Bone marrow (tissue), 2 donors: ENCODE measurements around the gene MVB12B.

ENCODE experiments used
- DNase-seq, 2 donors: peaks; one replicate each; lab custom pipeline; 2025; lab: John Stamatoyannopoulos, UW

MVB12B gene

DNA sequence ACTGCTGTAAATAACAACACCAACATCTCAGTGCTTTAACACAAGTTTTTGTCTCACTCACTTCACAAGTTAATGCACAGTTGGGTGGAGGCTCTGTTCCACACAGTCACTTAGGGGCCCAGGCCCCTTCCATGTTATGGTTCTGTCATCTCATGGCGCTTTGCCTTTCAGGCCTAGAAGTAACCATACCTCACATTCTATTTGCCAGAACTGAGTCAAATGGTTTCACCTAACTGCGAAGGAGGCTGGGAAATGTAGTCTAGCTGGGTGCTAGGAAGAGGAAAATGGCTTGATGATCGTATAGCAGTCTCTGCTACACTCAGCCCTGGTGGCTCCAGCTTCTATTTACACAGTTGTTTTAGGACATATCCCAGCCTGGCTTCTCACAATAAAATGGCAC lies 23.1 kb upstream of the MVB12B start:
- no peak for DNase-seq

DNA sequence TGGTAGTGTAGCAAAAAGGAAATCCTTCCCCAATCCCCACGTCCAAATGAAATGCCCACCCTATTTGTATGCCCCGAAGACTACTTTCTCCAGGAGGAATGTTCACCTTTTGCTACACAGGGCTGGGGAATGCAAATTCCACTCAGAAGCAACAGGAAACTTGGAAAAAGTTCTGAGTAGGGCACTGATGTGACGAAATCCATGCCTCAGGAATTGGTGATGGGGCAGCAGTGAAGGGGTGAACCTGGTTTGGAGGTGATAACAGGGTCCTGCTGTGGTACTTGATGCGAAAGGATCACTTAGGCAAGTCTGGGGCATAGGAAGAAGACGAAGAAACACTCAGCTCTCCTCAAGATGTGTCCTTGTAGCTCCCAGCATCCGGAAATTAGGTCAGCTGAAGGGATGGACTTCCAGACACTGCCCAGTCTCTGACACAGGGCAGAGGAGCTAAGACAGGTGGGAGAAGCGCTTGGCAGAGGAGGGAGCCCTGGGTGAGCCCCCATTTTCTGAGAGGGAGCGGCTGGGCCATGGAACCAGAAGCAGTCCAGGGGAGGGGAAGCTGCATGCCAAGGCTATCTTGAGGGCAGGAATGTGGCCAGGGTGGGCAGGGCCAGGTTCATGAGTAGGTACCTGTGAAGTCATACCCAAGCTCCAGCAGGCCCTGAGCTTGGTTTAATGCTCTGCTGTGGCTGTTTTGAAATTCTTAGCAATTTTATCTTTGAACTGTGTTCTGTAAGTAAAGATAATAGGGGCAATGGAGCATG lies 22.2 kb upstream of the MVB12B start:
- no peak for DNase-seq

DNA sequence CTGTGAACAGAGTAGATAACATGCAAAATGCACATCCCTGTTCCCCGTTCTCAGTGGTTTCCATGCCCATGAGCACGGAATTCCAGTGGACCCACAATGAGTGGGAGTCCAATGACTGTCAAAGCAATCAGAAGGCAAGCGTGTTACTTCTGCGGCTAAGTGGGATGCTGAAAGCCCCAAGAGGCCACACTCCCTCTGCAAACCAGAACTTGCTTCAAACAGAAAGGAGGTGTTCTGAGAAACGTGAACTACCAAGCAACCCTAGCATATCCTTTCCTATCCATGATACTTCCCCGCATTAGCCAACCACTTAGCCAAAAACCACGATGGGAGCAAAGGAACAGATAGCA lies 21.7 kb upstream of the MVB12B start:
- no peak for DNase-seq

DNA sequence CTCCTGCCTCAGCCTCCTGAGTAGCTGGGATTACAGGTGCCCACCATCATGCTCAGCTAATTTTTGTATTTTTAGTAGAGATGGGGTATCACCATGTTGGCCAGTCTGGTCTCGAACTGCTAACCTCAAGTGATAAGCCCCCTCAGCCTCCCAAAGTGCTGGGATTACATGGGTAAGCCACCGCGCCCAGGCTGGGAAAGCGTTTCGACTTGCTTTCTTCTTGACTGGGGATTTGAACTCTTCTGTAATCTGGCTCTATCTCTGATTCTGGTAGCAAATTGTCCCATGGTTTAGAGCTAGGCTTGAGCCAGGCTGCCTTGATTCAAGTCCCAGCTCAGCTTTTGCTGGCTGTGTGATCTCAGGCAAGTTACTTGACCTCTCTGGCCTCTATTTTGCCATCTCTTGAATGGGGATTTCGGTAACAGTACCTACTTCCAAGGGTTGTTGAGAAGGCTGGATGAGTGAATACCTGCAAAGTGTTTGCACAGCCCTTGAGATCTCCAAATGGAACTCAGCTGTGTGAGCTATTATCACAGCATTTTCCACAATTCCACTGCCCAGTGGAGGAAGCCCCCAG lies 20.5 kb upstream of the MVB12B start:
- no peak for DNase-seq

DNA sequence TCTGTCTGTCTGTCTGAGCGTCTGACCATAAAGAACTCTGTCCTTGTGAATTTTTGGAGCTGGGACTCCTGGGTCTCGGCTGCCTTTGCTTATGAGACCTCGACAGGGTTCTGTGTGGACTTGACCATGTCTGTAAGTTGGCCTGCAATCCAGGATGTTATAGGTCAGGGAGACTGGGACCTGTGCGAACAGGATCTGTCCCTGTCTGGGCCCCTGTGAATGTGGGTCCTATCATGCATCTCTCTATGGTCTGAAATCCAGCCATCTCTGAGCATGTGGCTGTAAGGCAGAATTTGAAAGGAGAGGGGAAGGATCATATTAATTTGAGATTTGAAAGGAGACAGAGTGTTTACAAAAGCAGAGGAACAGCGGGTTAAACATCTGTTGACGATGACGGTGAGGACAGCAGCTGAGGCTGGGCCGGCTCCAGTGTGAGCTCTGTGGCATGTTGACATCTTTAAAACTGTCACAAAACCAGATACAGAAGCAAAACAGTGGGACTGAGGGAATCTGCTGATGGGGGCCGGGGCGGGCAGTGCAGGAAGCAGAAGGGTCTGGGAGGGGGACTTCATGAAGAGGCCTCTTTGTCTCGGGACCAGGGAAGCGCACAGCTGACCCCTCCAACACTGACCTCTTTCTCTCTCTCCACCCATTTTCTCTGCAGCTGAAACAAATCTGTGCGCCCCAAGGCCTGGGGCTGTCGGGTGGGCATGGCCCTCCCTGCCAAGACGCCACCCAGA lies 19.1 kb upstream of the MVB12B start:
- DNase-seq: no peak

DNA sequence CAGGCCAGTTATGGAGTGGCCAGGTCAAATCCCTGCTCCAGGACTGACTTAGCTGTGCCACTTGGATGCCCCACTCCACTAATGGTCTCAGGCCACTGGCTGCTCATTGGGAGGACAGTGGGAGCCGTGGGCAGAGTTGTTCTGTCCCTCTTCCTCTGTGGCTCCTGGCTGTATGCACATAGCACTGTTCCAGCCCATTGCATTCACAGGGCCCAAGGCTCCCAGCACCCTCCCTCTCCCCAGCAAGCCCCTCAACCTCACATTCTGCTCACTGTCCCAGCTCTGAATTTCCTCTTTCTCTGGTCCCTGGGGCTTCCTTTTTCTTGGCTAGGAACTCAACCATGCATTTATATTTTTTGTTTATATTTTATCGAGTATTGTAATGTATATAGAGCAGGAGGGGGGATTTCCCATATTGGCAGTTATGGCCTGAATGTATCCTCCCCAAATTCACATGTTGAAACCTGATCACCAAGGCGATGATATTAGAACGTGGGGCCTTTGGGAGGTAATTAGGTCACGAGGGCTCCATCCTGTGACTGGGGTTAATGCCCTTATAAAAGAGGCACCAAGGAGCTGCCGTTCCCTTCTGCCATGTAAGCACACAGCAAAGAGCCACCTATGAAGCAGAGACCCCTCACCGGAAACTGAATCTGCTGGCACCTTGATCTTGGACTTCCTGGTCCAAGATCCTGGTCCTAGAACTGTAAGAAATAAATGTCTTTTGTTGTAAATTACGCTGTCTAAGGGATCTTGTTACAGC lies 17.0 kb upstream of the MVB12B start:
- DNase-seq: no peak

DNA sequence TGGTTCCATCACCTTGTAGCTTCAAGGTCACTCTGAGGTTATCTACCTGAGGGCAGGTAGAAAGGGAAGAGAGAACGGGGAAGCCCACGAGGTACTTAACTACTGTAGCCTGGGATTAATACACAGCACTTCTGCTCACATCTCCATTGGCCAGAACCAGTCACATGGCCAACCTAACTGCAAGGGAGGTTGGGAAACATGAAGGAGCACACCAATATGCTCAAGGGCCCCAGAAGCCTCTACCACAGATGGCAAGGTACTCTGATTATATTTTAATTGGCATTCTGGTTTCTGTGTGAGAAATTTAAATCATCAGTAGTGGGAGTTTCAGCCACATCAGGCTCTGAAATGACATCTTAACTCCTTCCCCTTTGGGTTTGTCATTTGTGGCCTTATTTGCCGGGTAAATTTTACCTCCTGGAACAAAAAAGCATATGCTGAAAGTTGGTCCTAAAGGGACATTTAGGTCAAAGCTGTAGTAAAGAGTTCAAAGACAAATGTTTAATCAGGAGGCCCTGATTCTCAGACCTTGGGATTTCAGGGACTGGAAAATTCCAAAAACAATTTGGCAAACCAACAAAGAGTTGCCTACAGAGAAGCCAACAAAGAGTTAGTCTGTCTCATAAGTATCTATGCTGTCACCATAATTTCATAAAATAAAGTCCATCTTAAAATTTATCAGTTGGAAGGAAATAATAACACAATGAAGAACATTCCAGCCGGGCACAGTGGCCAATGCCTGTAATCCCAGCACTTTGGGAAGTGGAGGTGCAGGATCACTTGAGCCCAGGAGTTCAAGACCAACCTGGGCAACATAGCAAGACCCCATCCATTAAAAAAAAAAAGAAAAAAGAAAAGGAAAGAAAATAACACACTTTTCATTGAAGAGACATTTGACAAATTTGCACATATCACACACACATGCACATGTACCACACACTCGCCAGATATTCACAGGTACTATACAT lies 13.8 kb upstream of the MVB12B start:
- DNase-seq: no peak

DNA sequence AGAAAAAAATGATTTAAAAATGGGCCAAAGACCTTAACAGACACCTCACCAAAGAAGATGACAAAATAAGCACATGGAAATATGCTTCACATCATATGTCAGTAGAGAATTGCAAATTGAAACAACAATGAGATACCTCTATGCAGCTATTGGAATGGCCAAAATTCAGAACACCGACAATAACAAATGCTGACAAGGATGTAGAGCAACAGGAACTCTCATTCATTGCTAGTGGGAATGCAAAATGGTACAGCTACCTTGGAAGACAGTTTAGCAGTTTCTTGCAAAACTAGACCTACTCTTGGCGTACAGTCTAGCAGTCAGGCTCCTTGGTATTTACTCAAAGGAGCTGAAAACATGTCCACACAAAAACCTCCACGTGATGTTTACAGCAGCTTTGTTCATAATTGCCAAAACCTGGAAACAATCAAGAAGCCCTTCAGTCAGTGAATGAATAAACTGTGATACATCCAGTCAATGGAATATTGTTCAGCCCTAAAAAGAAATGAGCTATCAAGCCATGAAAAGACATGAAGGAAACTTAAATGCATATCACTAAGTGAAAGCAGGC lies 10.5 kb upstream of the MVB12B start:
- DNase-seq: no peak

DNA sequence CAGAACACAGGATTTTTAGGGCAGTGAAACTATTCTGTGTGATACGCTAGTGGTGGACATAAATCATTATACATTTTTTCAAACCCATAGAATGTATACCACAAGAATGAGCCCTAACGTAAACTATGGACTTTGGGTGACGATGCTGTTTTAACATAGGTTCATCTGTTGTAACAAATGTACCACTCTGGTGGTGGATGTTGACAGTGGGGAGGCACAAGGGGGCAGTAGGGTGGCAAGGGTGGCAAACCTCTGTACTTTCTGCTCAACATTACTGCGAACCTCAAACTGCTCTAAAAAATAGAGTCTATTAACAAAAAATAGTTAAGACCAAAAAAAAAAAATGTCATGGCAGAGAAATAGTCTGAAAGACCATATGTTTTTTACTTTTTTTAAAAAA lies 9.1 kb upstream of the MVB12B start:
- peak in 1 of 2 donors; percentile 52 for DNase-seq

DNA sequence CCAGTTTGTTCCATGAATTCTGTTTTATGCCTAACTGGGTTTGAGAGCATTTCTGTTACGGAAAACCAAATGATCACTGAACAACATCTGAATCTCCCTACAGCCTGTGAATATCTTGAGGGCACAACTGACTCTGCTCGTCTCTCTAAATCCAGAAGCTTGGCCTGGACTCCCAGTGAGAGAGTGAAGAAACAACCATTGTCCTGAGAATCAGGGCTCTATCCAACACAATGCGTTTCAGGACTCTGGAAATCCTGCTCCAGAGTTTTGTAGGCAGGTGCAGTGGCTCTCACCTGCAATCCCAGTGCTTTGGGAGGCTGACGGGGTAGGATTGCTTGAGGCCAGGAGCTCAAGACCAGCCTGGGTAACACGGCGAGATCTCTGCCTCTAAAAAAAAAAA lies 7.8 kb upstream of the MVB12B start:
- DNase-seq: no peak

DNA sequence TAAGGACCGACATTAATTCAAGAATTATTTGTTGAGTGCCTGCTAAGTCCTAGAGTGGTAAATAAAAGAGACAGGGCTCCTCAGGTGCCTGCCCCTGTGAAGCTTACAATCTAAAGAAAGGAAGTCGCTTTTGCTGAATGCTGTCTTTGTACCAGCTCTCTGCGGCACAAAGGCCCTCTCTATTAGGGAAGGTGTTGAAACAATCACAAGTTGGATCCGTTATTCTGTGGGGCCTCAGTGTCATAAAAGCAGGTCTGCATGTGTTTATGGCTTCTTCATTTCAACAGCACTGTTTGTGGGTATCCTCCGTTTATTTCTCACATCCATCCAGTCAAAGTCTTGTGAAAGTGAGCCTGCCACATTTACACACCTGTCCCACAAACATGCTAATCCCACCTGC lies 7.0 kb upstream of the MVB12B start:
- DNase-seq: no peak

DNA sequence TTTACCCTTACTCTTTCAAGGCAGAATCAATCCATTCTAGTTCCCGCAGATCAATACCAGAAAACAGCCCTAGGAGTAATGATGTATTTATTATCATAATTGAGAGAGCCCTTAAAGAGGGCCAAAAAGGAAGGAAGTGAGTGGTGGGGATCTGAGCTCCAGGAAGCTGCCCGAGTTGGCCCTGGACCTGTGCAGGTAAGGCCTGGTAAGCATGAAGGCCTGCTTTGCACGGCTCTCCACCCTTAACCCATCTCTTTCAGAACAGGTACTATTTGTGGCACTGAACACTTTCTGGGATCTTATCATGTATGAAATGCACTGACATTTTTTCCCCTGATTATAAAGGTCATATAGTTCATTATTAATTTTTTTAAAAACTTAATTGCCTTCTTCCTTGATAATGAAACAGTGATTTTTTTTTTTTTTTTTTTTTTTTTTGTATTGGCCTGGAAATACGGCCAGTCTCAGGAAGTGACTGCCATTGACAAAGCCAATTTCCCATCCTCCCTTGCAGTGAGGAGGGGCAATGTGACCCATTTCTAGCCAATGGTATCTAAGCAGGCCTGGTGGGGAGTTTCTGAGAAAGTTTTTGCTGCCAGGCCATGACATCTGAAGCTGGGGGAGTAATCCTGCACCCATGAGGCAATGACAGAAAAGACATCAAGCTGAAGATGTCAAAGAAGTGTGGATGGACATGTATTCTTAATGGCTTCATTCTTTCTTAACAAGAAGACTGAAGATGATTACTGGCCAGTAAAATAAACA lies 6.3 kb upstream of the MVB12B start:
- DNase-seq: no peak

DNA sequence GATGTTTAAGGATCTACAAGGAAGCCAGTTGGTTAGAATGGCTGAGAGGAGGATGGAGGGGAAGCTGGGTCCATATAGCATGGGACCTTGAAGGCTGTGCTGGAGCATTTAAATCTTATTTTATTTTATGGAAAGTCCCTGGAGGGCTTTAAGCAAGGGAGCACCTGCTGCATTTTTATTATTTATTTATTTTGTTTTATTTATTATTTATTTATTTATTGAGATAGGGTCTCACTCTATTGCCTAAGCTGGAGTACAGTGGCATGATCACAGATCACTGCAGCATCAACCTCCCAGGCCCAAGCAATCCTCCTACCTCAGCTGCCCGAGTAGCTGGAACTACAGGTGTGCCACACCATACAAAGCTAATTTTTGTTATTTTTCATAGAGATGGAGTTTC lies 4.9 kb upstream of the MVB12B start:
- no peak for DNase-seq

DNA sequence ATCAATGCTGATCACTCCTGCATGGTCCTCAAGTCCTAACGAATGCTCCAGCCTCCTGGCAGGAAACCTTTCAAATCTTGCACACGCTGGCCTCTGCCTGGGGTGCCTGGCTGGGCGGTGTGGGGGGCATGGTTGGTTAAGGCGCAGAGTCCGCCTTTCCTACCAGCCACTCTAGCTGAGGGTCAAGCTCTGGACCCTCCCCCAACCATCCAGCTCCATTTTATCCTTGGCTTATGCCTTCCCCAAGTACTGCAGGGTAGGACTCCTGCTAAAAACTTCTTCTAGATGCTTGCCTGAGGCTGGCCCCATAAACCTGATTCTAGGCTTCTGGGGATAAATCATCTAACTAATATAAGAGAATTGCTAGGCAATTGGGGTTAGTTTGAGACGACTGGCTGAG lies 808 bp upstream of the MVB12B start:
- no peak for DNase-seq

DNA sequence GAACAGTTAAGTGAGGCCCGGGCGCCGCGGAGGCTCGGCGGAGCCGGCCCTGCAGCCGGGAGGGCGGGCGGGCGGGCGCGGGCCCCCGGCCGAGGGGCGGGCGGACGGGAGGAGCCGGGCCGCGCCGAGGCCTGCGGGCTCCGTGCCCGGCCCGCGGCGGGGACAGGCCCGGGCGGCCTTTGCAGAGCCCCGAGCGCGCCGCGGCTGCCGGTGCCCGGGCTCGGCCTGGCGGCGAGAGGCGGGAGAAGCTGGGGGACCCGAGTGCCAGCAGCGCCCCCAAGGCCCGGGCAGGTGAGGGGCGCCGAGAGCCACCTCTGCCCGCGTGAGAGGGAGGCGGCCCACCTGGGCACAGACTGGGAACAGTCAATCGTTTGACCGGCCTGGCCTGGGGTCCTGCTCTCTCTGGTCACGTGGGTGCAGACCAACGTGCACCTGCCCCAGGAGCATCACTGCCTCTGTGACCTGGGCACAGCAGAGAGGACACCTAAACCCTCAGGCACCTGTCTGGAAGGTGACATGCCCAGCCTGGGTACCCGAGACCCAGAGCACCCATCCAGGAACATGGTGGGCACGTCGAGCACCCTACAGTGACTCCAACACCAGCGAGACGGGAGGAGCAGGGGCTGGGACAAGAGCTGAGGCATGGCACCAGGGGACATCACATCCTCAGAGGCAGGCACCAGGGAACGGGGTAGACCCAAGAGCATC lies 531 bp downstream of the MVB12B start:
- no peak for DNase-seq

DNA sequence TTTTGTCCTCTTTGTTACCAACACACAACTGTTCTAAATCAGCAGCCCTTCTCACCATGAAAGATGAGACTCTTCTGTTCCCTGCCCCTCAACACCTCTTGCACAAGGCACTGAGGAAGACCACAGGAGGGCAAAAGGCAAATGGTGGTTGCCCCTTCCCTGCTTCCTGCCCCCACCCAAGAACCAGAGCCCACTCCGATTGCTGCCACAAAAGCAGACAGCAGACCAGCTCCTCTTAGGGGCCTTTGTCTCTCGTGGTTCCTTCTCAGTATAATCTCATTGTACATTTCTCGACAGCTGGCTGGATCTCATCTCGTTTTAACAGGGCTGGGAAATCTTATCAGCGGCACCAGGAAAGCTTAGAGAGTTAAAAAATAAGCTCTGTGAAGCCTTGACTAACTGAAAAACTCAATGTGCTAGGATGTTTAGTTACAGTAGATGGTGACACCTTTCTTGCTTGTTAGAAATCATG lies 1.1 kb downstream of the MVB12B start:
- DNase-seq: no peak

DNA sequence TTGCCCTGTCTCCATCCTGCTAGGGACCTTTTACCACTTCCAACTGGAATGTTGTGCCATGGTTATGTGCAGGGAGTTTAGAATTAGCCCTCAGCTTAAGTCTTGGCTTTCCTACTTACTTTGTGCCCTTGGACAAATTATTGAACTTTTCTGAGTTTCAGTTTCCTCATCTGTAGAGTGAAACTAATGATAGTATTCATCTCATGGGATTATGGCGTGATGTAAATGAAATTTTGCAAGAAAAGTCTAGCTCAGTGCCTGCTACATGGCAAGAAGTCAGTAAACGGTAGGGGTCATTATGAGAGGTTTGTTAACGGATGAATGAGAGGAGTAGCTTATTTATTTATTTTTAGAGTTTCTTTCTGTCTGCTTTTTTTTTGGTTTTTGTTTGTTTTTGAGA lies 1.8 kb downstream of the MVB12B start:
- no peak for DNase-seq

DNA sequence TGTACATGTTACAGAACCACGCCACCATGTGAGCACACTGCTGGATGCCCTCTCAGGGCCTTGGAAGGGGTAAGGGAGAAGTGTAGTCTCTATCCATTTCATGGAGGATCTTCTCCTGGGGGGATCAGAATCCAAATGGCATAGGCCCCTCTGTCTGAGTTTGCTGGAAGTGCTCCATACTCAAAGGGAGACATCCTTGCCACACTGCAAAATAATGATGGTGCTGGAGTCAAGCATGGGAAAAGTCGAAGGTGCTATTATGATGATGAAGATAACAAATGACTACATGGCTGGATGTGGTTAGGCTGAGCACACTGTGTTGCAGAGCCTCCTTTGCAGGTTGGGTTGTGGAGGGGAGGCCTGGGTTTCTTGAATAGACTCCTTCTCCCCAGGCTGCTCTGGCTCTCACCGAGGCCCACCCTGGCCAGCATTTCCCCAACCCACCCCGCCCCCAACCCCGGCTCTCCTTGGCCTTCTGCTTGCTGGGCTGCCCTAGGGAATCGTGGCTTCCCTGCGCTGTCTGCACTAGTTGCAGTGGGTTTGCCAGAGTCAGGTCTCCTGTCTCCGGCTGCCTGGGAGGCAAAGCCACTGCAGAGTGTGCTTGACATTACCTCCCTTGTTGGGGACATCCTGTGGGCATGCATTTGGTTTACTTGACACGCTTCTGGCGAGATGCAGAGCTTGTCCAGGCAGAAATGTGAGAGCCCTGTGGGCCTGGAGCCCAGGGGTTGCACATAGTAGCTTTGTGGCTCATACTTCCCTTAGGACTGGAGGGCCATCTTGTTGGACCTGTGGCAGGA lies 3.0 kb downstream of the MVB12B start:
- no peak for DNase-seq

DNA sequence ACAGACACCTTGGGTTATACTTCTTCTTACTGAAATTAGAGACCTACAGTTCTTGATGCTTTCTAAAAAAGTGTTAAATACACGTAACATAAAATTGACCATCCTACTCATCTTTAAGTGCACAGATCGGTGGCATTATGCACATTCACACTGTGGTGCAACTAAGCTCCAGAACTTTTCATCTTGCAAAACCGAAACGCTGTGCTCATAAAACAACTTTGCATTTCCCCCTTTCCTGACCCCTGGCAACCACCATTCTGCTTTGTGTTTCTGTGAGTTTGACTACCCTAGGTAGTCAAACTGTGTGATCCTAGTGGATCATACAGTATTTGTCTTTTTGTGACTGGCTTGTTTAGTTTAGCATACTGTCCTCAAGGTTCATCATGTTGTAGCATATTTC lies 3.9 kb downstream of the MVB12B start:
- no peak for DNase-seq
